Activated naive CD8-positive, alpha-beta T cell treated with anti-CD3 and anti-CD28 coated beads, Interleukin-2, amount 50 U/mL, for 16 hours (primary cell): ENCODE measurements around the gene BTBD9.

Source experiments
- DNase-seq: peaks from one replicate; pipeline ENCODE4 v3.0.0-alpha.2; 2020; ENCODE audit warnings: low read depth, low spot score

BTBD9 gene

GRCh38 chr6:38639498-38640215, at the start of gene BTBD9:
BTBD9 (minus strand) TSS chr6:38639929.
- peak; percentile 53 for DNase-seq

- DNase-seq: no peak
Measured at GRCh38 chr6:38688579-38689087, 48.9 kb upstream of the BTBD9 start.

- no peak for DNase-seq
Measured at GRCh38 chr6:38687549-38687948, 47.8 kb upstream of the BTBD9 start.

GRCh38 chr6:38687043-38687353, 47.3 kb upstream of the BTBD9 start:
- DNase-seq: no peak

- DNase-seq: no peak
Measured at GRCh38 chr6:38686270-38687042, 46.7 kb upstream of the BTBD9 start.

GRCh38 chr6:38684904-38685303, 45.2 kb upstream of the BTBD9 start:
- DNase-seq: no peak

- no peak for DNase-seq
Measured at GRCh38 chr6:38684237-38684636, 44.5 kb upstream of the BTBD9 start.

GRCh38 chr6:38681850-38682249, 42.1 kb upstream of the BTBD9 start:
- DNase-seq: no peak

GRCh38 chr6:38679668-38680067, 39.9 kb upstream of the BTBD9 start:
- DNase-seq: no peak

GRCh38 chr6:38678178-38678760, 38.5 kb upstream of the BTBD9 start:
- DNase-seq: no peak

GRCh38 chr6:38676974-38677544, 37.3 kb upstream of the BTBD9 start:
- no peak for DNase-seq

GRCh38 chr6:38676236-38676973, 36.7 kb upstream of the BTBD9 start:
- no peak for DNase-seq

- DNase-seq: no peak
Measured at GRCh38 chr6:38673397-38674165, 33.9 kb upstream of the BTBD9 start.

GRCh38 chr6:38671885-38672467, 32.2 kb upstream of the BTBD9 start:
- no peak for DNase-seq

- DNase-seq: no peak
Measured at GRCh38 chr6:38658418-38659167, 18.9 kb upstream of the BTBD9 start.

- no peak for DNase-seq
Measured at GRCh38 chr6:38656896-38657295, 17.2 kb upstream of the BTBD9 start.

GRCh38 chr6:38654263-38654662, 14.5 kb upstream of the BTBD9 start:
- no peak for DNase-seq

- no peak for DNase-seq
Measured at GRCh38 chr6:38651121-38651784, 11.5 kb upstream of the BTBD9 start.

- no peak for DNase-seq
Measured at GRCh38 chr6:38650207-38650752, 10.6 kb upstream of the BTBD9 start.
